Skeletal muscle tissue (tissue), 4 donors: Measurements from ENCODE around the gene BTBD1. TPM values are rescaled to one million over a fixed set of nuclear protein-coding genes. Genes with fewer than 3 reads are reported as not detected.

Source experiments
- H3K27ac ChIP-seq: one replicate; pipeline ENCODE4 v1.7.0; 2013; ENCODE audit warnings: mild to moderate bottlenecking, low read depth, low read length, inconsistent platforms
- H3K27me3 ChIP-seq, 3 donors: one replicate each; pipeline ENCODE4 v1.7.0; 2013; ENCODE audit warnings: low read length in 3 of 3; ENCODE audit not compliant: control insufficient read depth in 3 of 3, insufficient read depth in 3 of 3
- H3K36me3 ChIP-seq, 3 donors: one replicate each; pipeline ENCODE4 v1.7.0; 2013; ENCODE audit warnings: low read length in 3 of 3; ENCODE audit not compliant: control insufficient read depth in 3 of 3, insufficient read depth in 3 of 3
- H3K4me1 ChIP-seq, 3 donors: one replicate each; pipeline ENCODE4 v1.7.0; 2013; ENCODE audit warnings: low read length in 3 of 3, mild to moderate bottlenecking in 3 of 3; ENCODE audit not compliant: control insufficient read depth in 3 of 3, insufficient read depth in 3 of 3
- H3K4me3 ChIP-seq, 3 donors: one replicate each; pipeline ENCODE4 v1.7.0; 2013; ENCODE audit warnings: low read length in 3 of 3
- H3K9ac ChIP-seq, 3 donors: one replicate each; pipeline ENCODE4 v1.7.0; 2013; ENCODE audit warnings: low read length in 3 of 3, mild to moderate bottlenecking in 3 of 3, moderate library complexity in 2 of 3, low read depth in 1 of 3
- H3K9me3 ChIP-seq, 3 donors: one replicate each; pipeline ENCODE4 v1.7.0; 2013; ENCODE audit warnings: low read length in 3 of 3; ENCODE audit not compliant: control insufficient read depth in 3 of 3
- total RNA-seq: library from RNA; depleted of rRNA; stranded (reverse); fragments of >200 nt; gene quantifications from one replicate; pipeline ENCODE4 v1.2.3, GENCODE V29; 2014
- donor health status: Osteomylitis.

The BTBD1 gene
- total RNA-seq = 99.7 TPM

DNA sequence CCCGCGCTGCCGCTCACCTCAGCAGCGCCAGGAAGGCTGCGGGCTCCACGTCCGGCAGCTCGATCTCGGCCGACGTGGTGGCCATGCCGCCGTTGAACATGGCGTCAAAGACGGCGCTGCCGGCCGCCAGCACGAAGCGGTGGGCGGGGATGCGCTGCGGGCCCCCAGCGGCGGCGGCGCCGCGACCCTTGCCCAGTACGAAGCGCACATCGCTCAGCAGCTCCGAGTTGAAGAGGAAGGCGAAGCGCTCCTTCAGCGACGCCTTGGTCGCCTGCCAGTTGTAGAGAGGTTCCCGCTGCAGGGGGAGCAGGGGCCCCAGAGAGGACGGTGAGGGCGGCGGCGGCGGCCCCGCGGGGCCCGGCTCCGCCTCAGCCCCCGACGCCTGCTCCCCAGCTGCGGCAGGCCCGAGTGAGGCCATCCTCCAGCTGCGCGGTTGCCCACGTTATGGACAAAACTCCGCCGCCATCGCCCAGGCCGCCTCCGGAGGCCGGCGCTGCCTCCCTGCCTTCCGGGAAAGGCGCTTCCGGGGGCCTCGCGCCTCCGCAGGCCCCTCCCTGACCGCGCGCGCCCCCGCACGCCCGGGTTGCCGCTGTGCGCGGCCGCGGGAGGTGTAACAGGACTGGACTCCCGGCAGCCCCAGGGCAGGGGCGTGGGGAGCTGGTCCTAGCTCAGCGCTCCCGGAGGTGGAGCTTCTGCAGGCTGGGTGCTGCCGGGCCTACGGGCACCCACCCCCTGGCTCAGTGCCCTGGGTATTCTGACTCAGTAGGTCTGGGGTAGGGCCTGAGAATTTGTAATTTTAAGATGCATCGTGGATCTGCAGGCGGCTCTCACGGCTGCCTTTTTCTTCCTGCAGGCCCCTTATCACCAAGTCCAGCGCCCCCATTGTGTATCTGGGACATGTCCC lies at the start of gene BTBD1:
TSS of gene BTBD1 (minus strand) at position 519 of the 904 bp plus-strand sequence. CDS start at position 418, 101 bp downstream.
- Histone ChIP-seq H3K27ac (peak within 1 kb of the TSS; percentile 97), H3K4me1 (peaks cover 20 to 36% (median 31%) of the 10 kb centered on the region in 3 donors), H3K4me3 (peak within 1 kb of the TSS; percentile 75 to 98 (median 87)), H3K27me3 (no peaks in the 10 kb centered on the region), H3K9ac (peak within 1 kb of the TSS; percentile 93 to 95 (median 93)), H3K36me3 (no peaks in the 10 kb centered on the region), H3K9me3 (no peaks in the 10 kb centered on the region)

DNA sequence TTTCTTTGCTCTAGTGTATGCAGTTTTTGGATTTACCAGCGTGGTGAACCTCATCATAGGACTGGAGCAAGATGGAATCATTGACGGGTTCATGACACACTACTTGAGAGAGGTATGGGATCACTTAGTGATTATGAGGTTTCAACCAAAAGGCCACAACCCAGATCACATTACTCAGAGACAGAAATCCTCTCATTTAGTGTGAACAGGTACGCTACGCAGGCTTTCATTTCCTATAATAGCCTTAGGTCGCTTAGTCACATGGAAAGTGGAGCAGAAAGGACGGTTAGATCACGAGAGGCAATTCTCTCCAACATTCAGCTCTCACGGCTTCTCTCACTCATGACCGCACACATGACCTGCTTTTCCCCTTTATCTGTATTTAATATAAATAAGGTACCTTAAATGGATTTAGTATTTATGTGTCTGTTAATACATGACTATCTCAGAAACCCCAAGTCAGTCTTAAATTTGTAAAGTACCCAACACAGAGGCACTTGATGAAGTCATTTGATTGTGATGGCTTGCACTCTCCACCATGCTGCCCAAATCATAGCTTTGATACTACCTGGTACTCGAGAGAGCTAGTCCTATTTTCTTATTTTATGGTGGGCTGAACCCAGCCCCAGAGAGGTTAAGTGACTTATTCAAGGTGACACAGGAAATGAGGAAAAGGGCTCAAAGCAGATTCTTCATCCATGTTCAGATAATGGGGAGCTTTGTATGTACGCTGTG lies 48.9 kb upstream of the BTBD1 start:
- peaks cover 6 to 29% (median 22%) of the 10 kb centered on the region in 3 donors for H3K4me1 ChIP-seq
- H3K27ac ChIP-seq = no peak overlapping the region
- no peak overlapping the region for H3K9ac ChIP-seq
- no peaks in the 10 kb centered on the region for H3K9me3 ChIP-seq
- H3K36me3 ChIP-seq = peaks cover 47 to 57% (median 51%) of the 10 kb centered on the region in 3 donors
- H3K27me3 ChIP-seq = no peaks in the 10 kb centered on the region
- H3K4me3 ChIP-seq = no peak overlapping the region

DNA sequence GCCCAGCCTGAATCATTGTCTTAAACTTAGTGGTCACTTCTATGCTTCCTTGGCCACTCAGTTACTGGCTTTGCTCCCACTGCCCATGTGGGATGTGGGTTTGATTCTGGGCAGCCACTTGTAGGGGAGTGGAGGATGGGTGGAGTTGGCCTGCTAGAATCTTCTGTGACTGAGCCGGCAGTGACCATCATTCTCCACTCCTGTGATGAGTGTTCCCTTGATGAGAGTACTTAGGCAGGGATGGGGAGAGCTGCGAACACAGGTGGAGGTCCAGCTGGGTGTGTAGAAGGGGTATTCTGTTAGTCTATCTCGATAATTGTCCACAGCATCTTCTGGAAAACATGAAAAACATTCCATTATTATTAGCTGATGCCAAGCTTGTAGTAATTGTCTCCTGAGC lies 48.4 kb upstream of the BTBD1 start:
- H3K36me3 ChIP-seq = peaks cover 47 to 57% (median 51%) of the 10 kb centered on the region in 3 donors
- H3K4me3 ChIP-seq = no peak overlapping the region
- H3K9ac ChIP-seq = no peak overlapping the region
- no peaks in the 10 kb centered on the region for H3K9me3 ChIP-seq
- no peak overlapping the region for H3K27ac ChIP-seq
- H3K27me3 ChIP-seq = no peaks in the 10 kb centered on the region
- H3K4me1 ChIP-seq = peaks cover 6 to 30% (median 23%) of the 10 kb centered on the region in 3 donors

DNA sequence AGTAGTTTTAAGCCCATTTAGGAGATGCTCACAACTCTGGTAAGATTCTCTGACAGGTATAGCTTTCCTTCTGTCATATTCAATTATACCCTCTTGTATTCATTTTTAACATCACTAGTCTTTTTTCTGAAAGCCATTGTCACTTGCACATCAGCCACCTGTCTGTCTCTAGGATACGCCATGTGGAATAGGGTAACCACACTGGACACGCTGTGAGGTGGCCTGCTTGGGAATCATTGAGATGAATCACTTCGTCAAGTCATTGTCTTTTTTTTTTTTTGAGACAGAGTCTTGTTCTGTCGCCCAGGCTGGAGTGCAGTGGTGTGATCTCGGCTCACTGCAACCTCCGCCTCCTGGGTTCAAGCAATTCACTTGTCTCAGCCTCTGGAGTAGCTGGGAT lies 47.8 kb upstream of the BTBD1 start:
- Histone ChIP-seq H3K9ac (no peak overlapping the region), H3K36me3 (peaks cover 45 to 52% (median 48%) of the 10 kb centered on the region in 3 donors), H3K4me1 (peaks cover 9 to 36% (median 27%) of the 10 kb centered on the region in 3 donors), H3K27me3 (no peaks in the 10 kb centered on the region), H3K4me3 (no peak overlapping the region), H3K9me3 (no peaks in the 10 kb centered on the region), H3K27ac (no peak overlapping the region)

DNA sequence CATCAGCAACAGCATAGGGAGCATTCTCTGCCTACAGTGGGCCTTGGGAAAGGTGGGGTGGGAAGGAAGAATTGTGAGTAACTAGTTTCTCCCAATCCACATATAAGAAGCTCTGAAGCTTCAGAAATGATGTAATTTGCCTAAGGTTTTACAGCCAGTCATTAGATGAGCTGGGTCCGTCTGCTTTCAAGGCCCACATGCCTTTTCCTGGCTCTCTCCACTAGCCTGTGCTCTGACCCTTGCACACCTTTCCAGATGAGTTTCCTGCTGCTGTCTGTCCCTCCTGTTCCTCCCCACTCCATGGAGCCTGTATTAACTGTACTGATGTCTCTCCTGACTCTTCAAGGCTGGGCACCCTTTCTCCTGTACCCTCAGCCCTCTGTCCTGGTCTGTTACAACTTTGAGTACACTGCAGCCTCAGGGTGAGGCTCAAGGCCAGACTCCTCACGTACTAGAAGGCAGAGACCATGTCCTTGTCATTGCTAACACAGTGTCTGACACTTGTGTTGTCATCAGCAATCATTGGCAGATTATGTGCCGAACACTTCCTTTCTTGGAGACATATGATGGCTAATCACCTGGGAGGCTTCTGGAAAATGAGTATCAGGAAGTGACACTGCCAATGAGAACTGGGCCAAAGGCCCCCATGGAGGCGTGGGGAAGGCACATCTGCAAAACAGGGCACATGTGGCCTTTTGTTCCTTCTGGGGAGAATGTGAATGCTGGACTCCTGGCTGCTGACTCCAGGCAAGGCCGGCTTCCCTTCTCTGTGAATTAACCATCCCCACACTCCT lies 47.0 kb upstream of the BTBD1 start:
- Histone ChIP-seq H3K9me3 (no peaks in the 10 kb centered on the region), H3K9ac (no peak overlapping the region), H3K4me3 (no peak overlapping the region), H3K27ac (peak overlapping the region; percentile 34), H3K36me3 (peaks cover 40 to 47% (median 41%) of the 10 kb centered on the region in 3 donors), H3K27me3 (no peaks in the 10 kb centered on the region), H3K4me1 (peaks cover 9 to 43% (median 35%) of the 10 kb centered on the region in 3 donors)

DNA sequence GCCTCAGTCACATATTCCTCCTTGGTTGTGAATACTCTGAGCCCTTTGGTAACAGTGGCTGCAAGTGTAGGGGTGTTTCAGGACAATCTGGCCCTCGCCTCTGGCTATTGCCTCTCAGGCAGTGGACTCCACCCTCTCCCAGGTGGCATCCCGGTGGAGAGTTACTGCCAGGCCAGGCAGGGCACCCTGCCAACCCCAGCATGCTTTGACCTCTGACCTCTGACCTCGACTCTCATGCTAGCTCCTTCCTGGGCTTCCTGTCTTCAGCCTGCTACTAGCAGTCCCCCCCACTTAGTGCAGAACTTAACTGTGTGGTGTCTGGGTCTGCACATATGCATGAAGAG lies 45.9 kb upstream of the BTBD1 start:
- Histone ChIP-seq H3K9ac (no peak overlapping the region), H3K27me3 (peaks cover 0 to 3% (median 0%) of the 10 kb centered on the region in 3 donors), H3K4me3 (no peak overlapping the region), H3K9me3 (no peaks in the 10 kb centered on the region), H3K27ac (peak overlapping the region; percentile 34), H3K4me1 (peaks cover 18 to 55% (median 45%) of the 10 kb centered on the region in 3 donors), H3K36me3 (peaks cover 38 to 41% (median 40%) of the 10 kb centered on the region in 3 donors)

DNA sequence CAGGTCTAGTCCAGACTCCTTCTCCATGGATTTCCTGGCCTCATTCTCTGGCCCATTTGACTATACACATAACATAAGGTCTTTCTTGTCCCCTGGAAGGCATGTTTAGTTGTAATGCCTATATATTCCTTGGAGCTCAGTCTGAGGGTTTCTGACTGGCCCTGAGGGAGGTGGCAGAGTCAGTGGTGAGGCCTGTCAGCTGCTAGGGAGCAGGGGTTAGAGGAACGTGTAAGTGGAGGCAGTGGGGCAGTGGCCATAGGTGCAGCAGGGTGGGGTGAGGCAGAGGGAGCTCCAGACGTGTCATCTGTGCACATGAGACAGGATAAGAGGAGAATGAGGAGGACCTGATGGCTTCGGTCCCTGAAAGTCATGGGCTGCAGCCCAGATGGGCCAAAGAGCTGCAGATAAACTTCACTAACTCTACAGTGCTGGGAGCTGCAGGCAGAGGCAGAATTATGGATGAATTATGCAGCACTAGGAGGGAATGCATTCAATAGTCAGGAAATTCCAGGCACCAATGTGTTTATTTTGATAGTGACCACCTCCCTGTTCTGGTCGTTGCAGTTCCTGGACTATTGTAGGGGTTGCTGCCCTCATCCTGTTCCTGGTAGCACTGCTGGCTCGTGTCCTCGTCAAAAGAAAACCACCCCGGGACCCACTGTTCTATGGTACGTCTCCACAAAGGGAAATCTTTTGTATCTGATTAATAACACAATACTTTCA lies 45.3 kb upstream of the BTBD1 start:
- Histone ChIP-seq H3K27me3 (peaks cover 0 to 3% (median 0%) of the 10 kb centered on the region in 3 donors), H3K4me3 (no peak overlapping the region), H3K9me3 (no peaks in the 10 kb centered on the region), H3K27ac (peak overlapping the region; percentile 31), H3K4me1 (peaks cover 19 to 57% (median 47%) of the 10 kb centered on the region in 3 donors), H3K9ac (no peak overlapping the region), H3K36me3 (peaks cover 34 to 40% (median 38%) of the 10 kb centered on the region in 3 donors)

DNA sequence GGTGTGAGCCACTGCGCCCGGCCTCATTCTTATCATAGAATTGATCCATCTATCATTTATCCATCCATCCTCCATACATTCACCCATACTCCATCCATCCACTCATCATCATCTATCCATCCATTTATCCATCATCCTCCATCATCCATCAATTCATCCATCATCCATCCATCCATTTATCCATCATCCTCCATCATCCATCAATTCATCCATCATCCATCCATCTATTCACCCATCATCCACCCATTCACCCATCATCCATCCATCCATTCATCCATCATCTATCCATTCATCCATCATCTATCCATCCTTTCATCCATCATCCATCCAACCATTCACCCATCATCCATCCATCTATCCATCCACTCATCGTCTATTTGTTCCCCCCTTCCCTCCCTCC lies 44.1 kb upstream of the BTBD1 start:
- no peak overlapping the region for H3K4me3 ChIP-seq
- H3K27ac ChIP-seq = no peak overlapping the region
- peaks cover 25 to 60% (median 52%) of the 10 kb centered on the region in 3 donors for H3K4me1 ChIP-seq
- H3K27me3 ChIP-seq = peaks cover 0 to 3% (median 0%) of the 10 kb centered on the region in 3 donors
- no peak overlapping the region for H3K9ac ChIP-seq
- H3K36me3 ChIP-seq = peaks cover 27 to 32% (median 27%) of the 10 kb centered on the region in 3 donors
- H3K9me3 ChIP-seq = no peaks in the 10 kb centered on the region

DNA sequence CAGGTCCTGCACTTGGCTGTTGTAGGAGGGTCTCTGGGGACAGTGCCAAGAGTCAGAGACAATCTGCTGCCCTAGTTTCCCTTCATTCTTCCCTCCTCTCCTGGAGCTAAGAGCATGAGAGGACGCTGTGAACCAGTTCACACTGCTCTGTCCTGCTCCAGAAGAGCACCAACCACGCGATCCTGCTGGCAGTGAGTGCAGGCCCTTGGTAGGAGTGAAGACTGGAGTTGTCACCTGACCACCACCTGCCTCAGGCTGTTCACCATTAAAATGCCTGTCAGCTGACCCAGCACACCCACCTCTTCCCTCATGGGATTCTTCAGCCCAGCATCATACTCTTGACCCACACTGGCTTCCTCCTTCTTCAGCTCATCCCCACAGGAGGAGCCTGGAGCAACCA lies 43.3 kb upstream of the BTBD1 start:
- H3K27ac ChIP-seq = no peak overlapping the region

More for the DNA sequence above, 43.3 kb upstream of the BTBD1 start:
- peaks cover 0 to 3% (median 0%) of the 10 kb centered on the region in 3 donors for H3K27me3 ChIP-seq
- H3K4me1 ChIP-seq = peaks cover 25 to 60% (median 52%) of the 10 kb centered on the region in 3 donors
- no peaks in the 10 kb centered on the region for H3K9me3 ChIP-seq
- peaks cover 19 to 24% (median 20%) of the 10 kb centered on the region in 3 donors for H3K36me3 ChIP-seq
- H3K9ac ChIP-seq = no peak overlapping the region
- H3K4me3 ChIP-seq = no peak overlapping the region
